Smooth muscle cell (in vitro differentiated cells): ENCODE results near the gene PTPRH. TPM values are rescaled to one million over a fixed set of nuclear protein-coding genes. Genes with fewer than 3 reads are reported as not detected.
"Not testable (repeated sequence)": the region's sequence is repeated elsewhere in the genome, so short reads cannot be mapped to it uniquely, and the experiment has no call there.

Source experiments
- DNase-seq: peaks from one replicate; lab custom pipeline; 2025; ENCODE audit not compliant: unreplicated experiment; lab: John Stamatoyannopoulos, UW
- H2AFZ ChIP-seq: fragments of 200-600 bp; sonication (generic); 2 replicates; pipeline ENCODE4 v1.6.0; 2016; ENCODE audit warnings: antibody characterized with exemption, low read depth, mild to moderate bottlenecking
- H3F3A ChIP-seq: fragments of 200-600 bp; sonication (generic); 2 replicates; pipeline ENCODE4 v1.6.0; 2017; ENCODE audit warnings: antibody characterized with exemption, low read depth
- H3K27ac ChIP-seq: fragments of 200-600 bp; sonication (generic); 2 replicates; pipeline ENCODE4 v1.5.1; 2016; ENCODE audit warnings: low read depth, mild to moderate bottlenecking
- H3K27me3 ChIP-seq: fragments of 200-600 bp; sonication (generic); 2 replicates; pipeline ENCODE4 v1.6.1; 2016; ENCODE audit warnings: low read depth, mild to moderate bottlenecking
- H3K36me3 ChIP-seq: fragments of 200-600 bp; sonication (generic); 2 replicates; pipeline ENCODE4 v1.5.1; 2016; ENCODE audit warnings: low read depth
- H3K4me1 ChIP-seq: fragments of 200-600 bp; sonication (generic); 2 replicates; pipeline ENCODE4 v1.5.1; 2016; ENCODE audit warnings: low read depth
- H3K4me2 ChIP-seq: fragments of 200-600 bp; sonication (generic); 2 replicates; pipeline ENCODE4 v1.6.0; 2016; ENCODE audit warnings: mild to moderate bottlenecking
- H3K4me3 ChIP-seq: fragments of 200-600 bp; sonication (generic); 2 replicates; pipeline ENCODE4 v1.5.1; 2016; ENCODE audit warnings: mild to moderate bottlenecking
- H3K79me2 ChIP-seq: fragments of 200-600 bp; sonication (generic); 2 replicates; pipeline ENCODE4 v1.6.0; 2016; ENCODE audit warnings: low read depth, mild to moderate bottlenecking
- H3K9ac ChIP-seq: fragments of 200-600 bp; sonication (generic); 2 replicates; pipeline ENCODE4 v1.6.0; 2016; ENCODE audit warnings: low read depth
- H3K9me3 ChIP-seq: fragments of 200-600 bp; sonication (generic); replicated peaks from 2 replicates; pipeline ENCODE4 v1.5.1; 2016; ENCODE audit warnings: low read depth
- H4K20me1 ChIP-seq: fragments of 200-600 bp; sonication (generic); 2 replicates; pipeline ENCODE4 v1.6.0; 2016; ENCODE audit warnings: low read depth
- CTCF ChIP-seq: fragments of 200-600 bp; sonication (generic); IDR thresholded peaks from 2 replicates; pipeline ENCODE4 v1.5.1; 2017; ENCODE audit warnings: borderline replicate concordance, mild to moderate bottlenecking, antibody characterized with exemption; ENCODE audit not compliant: insufficient read depth, poor library complexity, severe bottlenecking
- WGBS: methylation state at CpG from one replicate; pipeline ENCODE4 v1.1.7; 2016; ENCODE audit warnings: low lambda C conversion rate; 5-methylcytosine and 5-hydroxymethylcytosine counted together
- polyA plus RNA-seq: library from polyadenylated mRNA; unstranded; fragments of >200 nt; fragmentation: Nextera tagmentation; extraction: Ambion mirVana; gene quantifications from 2 replicates; pipeline ENCODE4 v1.2.1, GENCODE V29; 2016
- total RNA-seq: library from RNA; depleted of rRNA; stranded (reverse); fragments of >200 nt; gene quantifications from 2 replicates; pipeline ENCODE4 v1.2.3, GENCODE V29; 2014

The PTPRH gene
- total and polyA plus RNA-seq, 2 experiments from 2014 or later, result 0.18 TPM; not detected in 1

DNA sequence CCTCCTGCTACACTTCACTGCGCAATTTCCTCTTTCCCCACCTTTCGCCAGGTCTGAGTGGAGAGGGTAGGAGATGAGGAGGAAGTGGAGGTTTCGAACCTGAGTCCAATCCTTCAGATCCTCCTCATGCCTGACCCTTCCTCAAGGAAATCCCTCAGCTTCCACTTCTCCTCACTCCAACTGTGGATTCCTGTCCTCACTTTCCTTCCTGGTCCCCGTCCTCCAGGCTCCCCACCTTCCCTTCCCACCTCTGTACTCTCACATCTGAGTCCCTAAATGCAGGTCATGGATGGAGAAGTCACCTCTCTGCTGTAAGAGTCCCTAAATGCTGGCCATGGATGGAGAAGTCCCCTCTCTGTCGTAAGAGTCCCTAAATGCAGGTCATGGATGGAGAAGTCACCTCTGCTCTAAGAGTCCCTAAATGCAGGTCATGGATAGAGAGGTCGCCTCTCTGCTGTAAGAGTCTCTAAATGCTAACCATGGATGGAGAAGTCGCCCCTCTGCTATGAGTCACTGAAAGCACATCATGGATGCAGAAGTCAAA is 16.2 kb upstream of the PTPRH start:
- Histone ChIP-seq H3K79me2 (no peaks in the 10 kb centered on the region), H3K27me3 (no peaks in the 10 kb centered on the region), H3K9me3 (no peaks in the 10 kb centered on the region), H3K4me2 (no peak overlapping the region), H3K4me1 (no peaks in the 10 kb centered on the region), H4K20me1 (peaks cover 11% of the 10 kb centered on the region), H3K36me3 (no peaks in the 10 kb centered on the region), H2AFZ (no peak overlapping the region), H3K27ac (no peak overlapping the region), H3F3A (no peaks in the 10 kb centered on the region), H3K4me3 (no peak overlapping the region), H3K9ac (no peak overlapping the region)
- TF ChIP-seq CTCF, result no peak
- 96% methylated on average over 7 of the region's 7 CpGs for WGBS
- no peak for DNase-seq

- WGBS, result 86% methylated on average over 9 of the region's 11 CpGs
- H3K9ac ChIP-seq, H3K4me1 ChIP-seq, H3K9me3 ChIP-seq, DNase-seq, H3K4me3 ChIP-seq, H3K79me2 ChIP-seq, H3K27me3 ChIP-seq, H2AFZ ChIP-seq, H3K36me3 ChIP-seq, H3K27ac ChIP-seq, H3F3A ChIP-seq, H3K4me2 ChIP-seq: not testable (repeated sequence)
- H4K20me1 ChIP-seq, result peaks cover 11% of the 10 kb centered on the region
Observed at GRCh38 chr19:55224679-55225414, 15.5 kb upstream of the PTPRH start.

GRCh38 chr19:55224038-55224665 is 14.9 kb upstream of the PTPRH start:
- H3K4me1 ChIP-seq, result no peaks in the 10 kb centered on the region
- no peak overlapping the region for H2AFZ ChIP-seq
- H3K4me3 ChIP-seq, result no peak overlapping the region
- no peak overlapping the region for H3K9ac ChIP-seq
- WGBS, result 93% methylated on average over 23 of the region's 26 CpGs
- DNase-seq, result no peak
- H3K79me2 ChIP-seq, result no peaks in the 10 kb centered on the region
- no peak for TF ChIP-seq CTCF
- no peaks in the 10 kb centered on the region for H3K9me3 ChIP-seq
- peaks cover 4% of the 10 kb centered on the region for H4K20me1 ChIP-seq
- H3F3A ChIP-seq, result no peaks in the 10 kb centered on the region
- H3K27ac ChIP-seq, result no peak overlapping the region
- no peak overlapping the region for H3K4me2 ChIP-seq
- no peaks in the 10 kb centered on the region for H3K27me3 ChIP-seq
- H3K36me3 ChIP-seq, result no peaks in the 10 kb centered on the region

DNA sequence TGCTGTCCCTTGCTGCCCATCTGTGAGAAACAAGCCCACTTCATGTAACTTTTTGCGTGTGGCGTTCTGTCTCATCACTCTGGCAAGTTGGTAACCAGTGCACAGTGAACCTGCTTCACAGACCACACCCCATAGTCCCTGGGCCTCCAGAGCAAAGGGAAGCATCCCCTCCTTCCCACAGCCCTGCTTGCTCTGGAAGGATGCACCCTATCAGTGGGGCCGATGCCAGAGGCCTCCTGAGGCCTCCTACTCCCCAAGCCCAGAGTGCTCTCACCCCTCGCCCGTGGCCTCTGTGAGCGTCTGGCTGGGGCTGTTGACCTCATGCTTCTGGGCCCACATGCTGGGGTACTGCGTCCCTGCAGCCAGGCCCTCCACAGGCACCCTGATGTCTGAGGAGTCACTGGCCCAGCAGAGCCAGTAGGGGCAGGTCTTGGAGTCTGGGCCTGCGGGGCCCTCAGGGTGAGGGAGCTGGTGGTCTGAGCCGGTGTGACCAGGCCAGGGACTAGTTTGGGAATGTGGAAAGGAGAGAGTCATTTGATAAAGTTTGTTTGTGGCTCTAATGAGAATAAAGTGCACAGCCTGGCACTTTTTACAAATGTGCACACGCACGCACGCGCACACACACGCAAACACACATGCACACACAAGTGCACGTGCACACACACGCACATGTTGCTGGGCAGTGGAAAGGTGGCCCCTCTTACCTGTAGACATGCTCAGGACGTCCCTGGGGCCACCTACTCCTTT is 14.2 kb upstream of the PTPRH start:
- no peaks in the 10 kb centered on the region for H3K9me3 ChIP-seq

More for the DNA sequence above, 14.2 kb upstream of the PTPRH start:
- Histone ChIP-seq H2AFZ (no peak overlapping the region), H3F3A (no peaks in the 10 kb centered on the region), H4K20me1 (peaks cover 3% of the 10 kb centered on the region), H3K27ac (no peak overlapping the region), H3K4me3 (no peak overlapping the region), H3K4me2 (no peak overlapping the region), H3K27me3 (no peaks in the 10 kb centered on the region), H3K4me1 (no peaks in the 10 kb centered on the region), H3K79me2 (no peaks in the 10 kb centered on the region), H3K36me3 (no peaks in the 10 kb centered on the region), H3K9ac (no peak overlapping the region)
- 93% methylated on average over 17 of the region's 17 CpGs for WGBS
- no peak for TF ChIP-seq CTCF
- DNase-seq, result no peak
